Fibroblast of the aortic adventitia (primary cell): ENCODE measurements around the gene UBTFL1. TPM values are rescaled to one million over a fixed set of nuclear protein-coding genes. Genes with fewer than 3 reads are reported as not detected.
A peak's percentile ranks its signal among the peaks of the same experiment; 100 is the strongest.

ENCODE experiments used
- DNase-seq: peaks from one replicate; pipeline ENCODE4 v3.0.0-alpha.2; 2010; ENCODE audit warnings: low read depth
- H3K4me3 ChIP-seq: 2 replicates; pipeline ENCODE4 v1.5.1; 2011; ENCODE audit warnings: low read depth, mild to moderate bottlenecking, control low read depth, low read length, moderate library complexity
- small RNA-seq: library from RNA; depleted of rRNA; stranded (forward); fragments of <200 nt; gene quantifications from one replicate; pipeline ENCODE3, GENCODE V24; 2012
- total RNA-seq: library from RNA; depleted of rRNA; stranded (reverse); fragments of >200 nt; gene quantifications from 2 replicates; pipeline ENCODE4 v1.2.3, GENCODE V29; 2012; ENCODE audit warnings: low replicate concordance
- TF ChIP-seq, protein P1 (sequence below): IDR thresholded peaks from 2 replicates; pipeline ENCODE4 v1.5.1; 2011; ENCODE audit warnings: mild to moderate bottlenecking, low read length, control low read depth, inconsistent platforms; ENCODE audit not compliant: insufficient read depth

UBTFL1 gene
- total RNA-seq, 1 donor, result not detected

- TF ChIP-seq, protein P1, sequence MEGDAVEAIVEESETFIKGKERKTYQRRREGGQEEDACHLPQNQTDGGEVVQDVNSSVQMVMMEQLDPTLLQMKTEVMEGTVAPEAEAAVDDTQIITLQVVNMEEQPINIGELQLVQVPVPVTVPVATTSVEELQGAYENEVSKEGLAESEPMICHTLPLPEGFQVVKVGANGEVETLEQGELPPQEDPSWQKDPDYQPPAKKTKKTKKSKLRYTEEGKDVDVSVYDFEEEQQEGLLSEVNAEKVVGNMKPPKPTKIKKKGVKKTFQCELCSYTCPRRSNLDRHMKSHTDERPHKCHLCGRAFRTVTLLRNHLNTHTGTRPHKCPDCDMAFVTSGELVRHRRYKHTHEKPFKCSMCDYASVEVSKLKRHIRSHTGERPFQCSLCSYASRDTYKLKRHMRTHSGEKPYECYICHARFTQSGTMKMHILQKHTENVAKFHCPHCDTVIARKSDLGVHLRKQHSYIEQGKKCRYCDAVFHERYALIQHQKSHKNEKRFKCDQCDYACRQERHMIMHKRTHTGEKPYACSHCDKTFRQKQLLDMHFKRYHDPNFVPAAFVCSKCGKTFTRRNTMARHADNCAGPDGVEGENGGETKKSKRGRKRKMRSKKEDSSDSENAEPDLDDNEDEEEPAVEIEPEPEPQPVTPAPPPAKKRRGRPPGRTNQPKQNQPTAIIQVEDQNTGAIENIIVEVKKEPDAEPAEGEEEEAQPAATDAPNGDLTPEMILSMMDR, result no peak
- no peak for DNase-seq
- no peak overlapping the region for H3K4me3 ChIP-seq
These were observed 38.6 kb downstream of the UBTFL1 start for GRCh38 chr11:90124371-90124770.

DNA sequence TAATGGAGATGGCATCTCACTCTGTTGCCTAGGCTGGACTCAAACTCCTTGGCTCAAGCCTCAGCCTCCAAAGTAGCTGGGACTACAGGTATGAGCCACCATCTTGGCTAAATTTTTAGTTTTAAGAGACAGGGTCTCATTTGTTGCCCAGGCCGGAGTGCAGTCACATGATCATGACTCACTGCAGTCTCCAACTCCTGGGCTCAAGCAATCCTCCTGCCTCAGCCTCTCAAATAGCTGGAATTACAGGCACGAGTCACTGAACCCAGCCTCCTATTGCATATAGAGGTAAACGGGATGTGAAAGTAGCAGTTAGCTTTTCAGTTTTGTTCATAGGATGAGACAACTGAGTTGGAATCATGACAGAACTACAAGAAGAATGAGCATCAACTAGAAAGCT lies 39.2 kb downstream of the UBTFL1 start:
- no peak overlapping the region for H3K4me3 ChIP-seq
- TF ChIP-seq, protein P1, result no peak
- DNase-seq, result no peak

DNA sequence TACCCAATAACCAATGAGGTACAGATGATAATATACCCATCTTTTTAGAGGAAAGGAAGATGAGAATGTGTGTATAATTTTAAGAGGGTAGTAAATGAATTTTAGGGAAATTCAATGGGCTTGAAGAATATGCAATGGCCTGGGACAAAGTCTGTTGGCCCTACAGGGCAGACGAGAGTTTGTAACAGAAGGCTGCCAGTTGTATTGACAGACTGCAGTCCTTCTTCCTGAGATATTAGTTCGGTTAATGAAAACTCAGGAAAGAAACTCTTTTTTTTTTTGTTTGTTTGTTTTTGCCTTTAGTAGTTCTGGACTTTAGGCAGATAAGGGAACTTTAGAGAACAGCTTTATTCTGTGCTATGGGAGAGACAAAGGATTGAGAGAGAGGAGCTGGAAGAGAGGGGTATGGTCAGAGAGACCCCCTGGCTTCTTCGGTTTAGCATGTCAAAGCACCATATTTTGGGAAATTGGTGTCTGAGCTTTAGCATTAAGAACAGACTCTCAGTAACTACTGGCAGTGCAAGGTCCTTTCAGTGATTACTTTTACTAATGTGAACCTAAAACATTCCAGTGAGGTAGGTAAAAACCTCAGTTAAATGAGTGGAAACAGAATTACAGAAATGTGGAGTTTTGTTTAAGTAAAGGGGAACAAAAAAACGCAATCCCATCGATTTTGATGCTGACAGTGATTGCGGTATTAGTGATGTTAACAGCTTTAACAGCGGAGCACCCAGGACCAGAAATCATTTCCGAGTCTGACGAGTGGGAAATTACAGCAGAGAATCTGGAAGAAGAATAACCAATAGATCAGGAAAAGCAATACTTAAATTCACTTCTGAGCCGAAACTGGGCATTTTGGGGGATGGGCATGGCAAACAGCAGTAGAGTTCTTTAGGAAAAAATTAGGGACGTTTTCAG lies 48.1 kb downstream of the UBTFL1 start:
- TF ChIP-seq, protein P1, result no peak
- no peak for DNase-seq
- peak overlapping the region; percentile 66 for H3K4me3 ChIP-seq

DNA sequence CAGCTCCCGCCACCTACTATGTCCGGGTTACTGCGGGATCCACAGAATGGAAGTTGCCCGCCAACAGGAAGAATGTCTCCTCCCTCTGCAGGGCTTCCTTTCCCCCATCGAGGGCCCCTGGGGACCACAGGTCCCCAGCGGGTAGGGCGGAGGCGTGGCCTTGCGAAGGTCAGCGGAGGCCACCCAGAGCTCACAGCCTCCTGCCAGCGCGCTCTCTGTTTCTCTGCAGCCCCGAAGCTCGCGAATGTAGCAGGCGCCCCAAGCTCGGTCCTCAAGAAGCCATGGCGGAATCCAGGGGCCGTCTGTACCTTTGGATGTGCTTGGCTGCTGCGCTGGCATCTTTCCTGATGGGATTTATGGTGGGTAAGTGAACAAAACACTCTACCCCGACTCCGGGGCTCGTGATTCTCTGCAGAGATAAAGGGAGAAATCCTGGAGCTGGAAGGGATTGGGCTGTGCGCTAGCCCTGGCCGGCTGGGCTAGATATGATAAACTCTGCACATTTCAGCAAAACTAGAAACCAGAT lies 48.8 kb downstream of the UBTFL1 start, which contains the start of gene NAALAD2:
NAALAD2 (plus strand) TSS at position 186 of the 526 bp plus-strand sequence; CDS start at position 282, 96 bp downstream.
- TF ChIP-seq, protein P1, result no peak
- peak; percentile 34 for DNase-seq
- H3K4me3 ChIP-seq, result peak within 1 kb of the TSS; percentile 66

GRCh38 chr11:90135016-90135415 lies 49.3 kb downstream of the UBTFL1 start:
- no peak for DNase-seq
- TF ChIP-seq, protein P1, result no peak
- H3K4me3 ChIP-seq, result peak overlapping the region; percentile 66

Small RNA genes lying within 50 kb of the gene (small RNA-seq; reads per million reads assigned to genes)
- not detected for gene AP000827.1
- gene RF00275, result not detected

Other genes starting within 250 kb of the UBTFL1 start
- gene TRIM64B, start 207.5 kb upstream of the UBTFL1 start, total RNA-seq, result not detected in 2 replicates
- not detected in 2 replicates for gene TRIM49D1, start 163.7 kb upstream of the UBTFL1 start, total RNA-seq
- not detected in 2 replicates for gene TRIM49D2, start 161.9 kb upstream of the UBTFL1 start, total RNA-seq
- gene TRIM64, start 119.9 kb upstream of the UBTFL1 start, total RNA-seq, result not detected in 2 replicates
- not detected in 2 replicates for gene TRIM49C, start 54.8 kb upstream of the UBTFL1 start, total RNA-seq
- 3.7 and 7.9 TPM in 2 replicates for gene NAALAD2, start 48.7 kb downstream of the UBTFL1 start, total RNA-seq
- gene CHORDC1, start 137.1 kb downstream of the UBTFL1 start, total RNA-seq, result 36.6 and 39.9 TPM in 2 replicates